Limb (tissue), 2 donors: ENCODE results near the gene TEX261.
A peak's percentile ranks its signal among the peaks of the same experiment; 100 is the strongest.
"Not testable (repeated sequence)": the region's sequence is repeated elsewhere in the genome, so short reads cannot be mapped to it uniquely, and the experiment has no call there.

Experiments used
- DNase-seq, 2 donors: peaks; one replicate each; pipeline ENCODE4 v3.0.0-alpha.2; 2016; ENCODE audit errors: extremely low spot score in 2 of 2

TEX261 gene

DNA sequence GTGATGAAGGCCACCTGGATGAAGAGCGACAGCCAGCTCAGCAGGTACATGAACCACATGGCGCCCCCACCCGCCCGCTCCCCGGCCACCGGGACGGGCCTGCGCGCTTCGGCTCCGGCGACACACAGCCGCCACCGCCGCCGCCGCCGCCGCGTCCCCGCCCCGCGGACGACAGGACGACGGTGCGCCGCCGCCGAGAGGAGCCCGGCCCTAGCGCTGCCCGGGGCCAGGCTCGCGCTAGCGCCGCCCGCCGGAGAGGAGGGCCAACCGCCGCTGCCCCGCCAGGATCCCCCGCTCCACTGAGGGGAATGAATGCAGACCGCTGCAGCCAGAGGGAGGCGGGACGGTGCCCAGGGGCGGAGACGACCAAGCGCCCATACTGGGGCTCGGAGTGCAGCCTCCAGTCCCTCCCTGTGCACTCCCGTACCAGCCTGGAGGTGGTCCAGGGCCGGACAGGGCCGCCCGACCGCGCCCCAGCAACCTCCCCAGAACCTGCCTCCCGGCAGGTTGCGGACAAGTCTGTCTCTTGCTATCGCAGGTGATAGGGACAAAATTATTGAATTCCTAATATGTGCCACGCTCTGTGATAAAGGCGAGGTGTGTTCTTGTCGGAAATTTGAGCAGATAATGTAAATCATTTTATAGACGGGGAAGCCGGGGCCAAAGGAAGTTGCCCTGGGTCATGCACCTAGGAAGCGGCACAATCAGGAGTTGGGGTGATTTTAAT lies at the start of gene TEX261:
Gene TEX261, minus strand, starts transcription at position 175 of the 727 bp plus-strand sequence. Its CDS starts 116 bp downstream, at position 59.
- peak; percentile 83 to 93 for DNase-seq

DNA sequence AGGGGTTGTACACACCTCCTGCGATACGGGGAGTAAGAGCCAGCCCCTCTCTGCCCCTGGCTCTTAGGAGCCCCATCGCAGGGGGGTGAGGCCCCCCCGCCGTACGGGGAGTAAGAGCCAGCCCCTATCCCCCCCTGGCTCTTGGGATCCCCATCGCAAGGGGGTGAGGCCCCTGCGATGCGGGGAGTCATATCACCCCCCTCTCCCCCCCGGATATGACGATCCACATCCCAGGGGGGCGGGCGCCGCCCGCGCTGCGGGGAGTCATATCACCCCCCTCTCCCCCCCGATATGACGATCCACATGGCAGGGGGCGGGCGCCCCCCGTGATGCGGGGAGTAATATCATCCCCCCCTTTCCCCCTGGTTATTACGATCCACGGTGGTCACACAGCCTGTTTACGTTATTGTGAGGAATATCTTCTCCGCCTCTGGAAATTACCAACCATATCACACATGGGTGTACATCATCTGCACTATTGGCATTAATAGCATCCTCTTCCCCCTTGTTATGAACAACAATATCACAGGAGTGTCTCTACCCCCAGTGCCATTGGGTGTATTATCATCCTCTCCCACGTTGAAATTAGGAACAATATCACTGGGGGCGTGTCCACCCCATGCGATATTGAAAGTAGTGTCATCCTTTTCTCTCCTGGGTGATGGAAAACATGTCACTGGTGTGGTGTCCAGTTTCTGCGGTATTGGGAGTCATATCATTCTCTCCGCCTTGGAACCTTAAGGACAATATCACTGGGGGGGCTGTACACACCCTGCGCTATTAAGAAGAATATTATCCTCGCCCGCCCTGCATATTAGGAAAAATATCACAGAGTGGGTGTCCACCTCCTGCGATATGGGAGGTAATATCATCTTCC lies 49.1 kb upstream of the TEX261 start:
- DNase-seq: no peak

DNA sequence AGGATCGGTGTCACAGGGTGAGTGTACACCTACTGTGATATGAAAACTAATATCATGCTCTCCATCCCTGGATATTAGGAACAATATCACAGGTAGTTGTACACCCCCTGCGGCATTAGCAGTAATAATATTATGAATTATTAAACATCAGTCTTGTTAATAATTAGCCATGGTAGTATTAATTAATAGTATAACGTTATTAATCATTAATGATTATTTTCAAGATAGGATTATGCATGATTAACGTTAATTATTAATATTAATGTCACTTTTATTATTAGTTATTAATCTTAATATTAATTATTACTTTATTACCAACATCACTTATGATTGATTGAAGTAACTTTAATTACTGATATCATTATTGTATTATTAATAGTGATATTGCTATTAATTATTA lies 47.6 kb upstream of the TEX261 start:
- DNase-seq: no peak

DNA sequence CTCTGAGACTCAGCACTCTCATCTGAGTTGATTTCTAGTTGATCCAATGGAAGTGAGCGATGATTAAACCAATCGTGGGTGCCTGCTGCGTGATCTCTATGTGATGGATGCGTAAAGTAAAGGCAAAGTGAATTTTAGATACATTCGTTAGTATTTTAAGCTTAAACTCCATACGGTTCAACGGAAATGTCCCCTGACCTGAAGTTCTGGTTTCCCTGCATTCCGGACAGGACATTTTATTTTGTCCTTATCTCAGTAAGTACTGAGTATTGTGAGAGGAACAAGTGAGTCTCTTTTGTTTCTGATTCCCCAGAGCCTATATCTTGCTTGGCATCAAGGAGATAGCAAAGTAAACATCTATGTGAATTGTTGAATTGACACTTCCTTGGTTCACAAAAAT lies 41.6 kb upstream of the TEX261 start:
- not testable (repeated sequence) for DNase-seq

DNA sequence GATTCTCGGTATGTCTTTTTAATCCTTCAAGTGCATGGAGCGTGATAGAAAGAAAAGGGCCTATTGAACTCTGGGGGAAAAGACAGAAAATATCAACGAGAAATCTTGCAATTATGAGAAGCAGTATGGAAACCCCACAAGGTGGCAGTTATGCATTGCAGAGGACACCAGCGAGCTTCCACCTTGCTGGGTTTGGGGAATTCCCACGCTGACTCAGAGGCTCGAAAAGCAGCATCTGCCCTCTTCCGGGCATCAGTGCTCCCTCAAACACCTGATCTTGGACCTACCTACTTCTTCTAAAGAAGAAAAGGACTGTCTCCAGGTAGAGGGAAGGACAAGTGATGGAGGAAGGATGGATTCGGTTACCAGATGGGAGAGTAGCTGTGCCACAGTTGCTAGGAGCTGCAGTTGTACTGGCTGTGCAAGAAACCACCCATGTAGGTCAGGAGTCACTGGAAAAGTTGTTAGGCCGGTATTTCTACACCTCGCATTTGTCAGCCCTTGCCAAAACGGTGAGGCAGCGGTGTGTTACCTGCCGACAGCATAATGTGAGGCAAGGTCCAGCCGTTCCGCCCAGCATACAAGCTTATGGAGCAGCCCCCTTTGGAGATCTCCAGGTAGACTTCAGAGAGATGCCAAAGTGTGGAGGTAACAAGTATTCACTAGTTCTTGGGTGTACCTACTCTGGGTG lies 29.0 kb upstream of the TEX261 start:
- DNase-seq: not testable (repeated sequence)

DNA sequence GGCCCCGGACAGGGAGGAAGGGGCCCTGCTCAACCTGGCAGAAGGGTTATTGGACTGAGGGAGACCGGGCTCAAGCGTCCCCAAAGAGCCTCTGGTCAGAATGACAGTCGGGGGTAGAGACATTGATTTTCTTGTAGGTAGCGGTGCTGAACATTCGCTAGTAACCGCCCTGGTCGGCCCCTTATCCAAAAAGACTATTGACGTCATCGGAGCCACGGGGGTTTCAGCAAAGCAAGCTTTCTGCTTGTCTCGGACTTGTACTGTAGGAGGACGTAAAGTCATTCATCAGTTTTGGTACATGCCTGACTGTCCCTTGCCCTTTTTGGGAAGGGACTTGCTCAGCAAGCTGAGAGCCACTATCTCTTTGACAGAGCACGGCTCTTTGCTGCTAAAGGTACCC lies 26.7 kb upstream of the TEX261 start:
- not testable (repeated sequence) for DNase-seq

DNA sequence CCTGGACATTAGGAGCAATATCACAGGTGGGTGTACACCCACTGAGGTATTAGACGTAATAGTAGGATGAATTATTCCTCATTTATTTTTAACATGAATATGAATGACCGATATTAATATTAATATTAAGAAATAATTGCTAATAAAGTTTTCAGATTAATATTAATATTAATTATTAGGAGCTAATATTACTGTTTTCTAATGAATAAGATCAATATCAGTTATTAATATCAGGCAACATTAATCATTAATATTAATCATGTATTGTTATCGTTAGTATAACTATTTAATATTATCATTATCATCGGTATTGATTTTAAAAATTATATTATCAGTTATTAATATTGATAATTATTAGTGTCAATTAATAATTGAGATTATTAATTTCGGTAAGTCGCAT lies 25.3 kb upstream of the TEX261 start:
- not testable (repeated sequence) for DNase-seq

DNA sequence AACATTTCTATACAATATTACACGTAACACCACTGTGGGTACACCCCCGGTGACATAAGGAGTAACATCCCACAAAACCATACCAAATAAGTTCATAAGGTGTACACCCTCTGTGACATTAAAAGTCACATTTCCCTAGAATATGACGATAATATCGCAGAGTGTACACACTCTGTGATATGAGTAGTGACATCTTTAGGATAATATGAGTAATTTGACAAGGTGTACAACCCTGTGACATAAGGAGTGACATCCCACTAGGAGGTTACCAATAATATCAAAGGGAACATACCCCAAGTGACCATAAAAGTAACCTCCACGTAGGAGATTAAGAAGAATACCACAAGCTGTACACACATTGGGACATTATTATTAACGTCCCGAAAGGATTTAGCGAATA lies 24.0 kb upstream of the TEX261 start:
- no peak for DNase-seq

DNA sequence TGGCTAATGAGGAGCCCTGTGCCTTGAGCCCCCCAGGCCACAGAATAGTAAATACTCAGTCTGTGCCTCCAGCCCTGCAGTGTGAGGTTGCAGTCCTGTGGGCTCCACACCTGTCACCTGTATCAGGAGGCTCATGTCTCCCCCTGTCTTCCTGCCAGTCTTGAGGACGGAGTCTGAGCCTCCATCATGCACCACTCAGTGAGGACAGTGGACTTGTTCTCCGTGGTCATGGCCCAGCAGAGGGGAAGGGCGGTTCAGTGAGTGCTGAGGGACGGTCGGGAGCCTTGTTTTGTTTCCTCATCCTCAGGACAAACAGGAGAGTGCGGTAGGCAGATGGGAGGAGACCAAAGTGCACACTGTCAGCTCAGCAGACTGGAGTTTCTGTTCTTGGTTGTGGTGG lies 17.1 kb upstream of the TEX261 start:
- not testable (repeated sequence) for DNase-seq

DNA sequence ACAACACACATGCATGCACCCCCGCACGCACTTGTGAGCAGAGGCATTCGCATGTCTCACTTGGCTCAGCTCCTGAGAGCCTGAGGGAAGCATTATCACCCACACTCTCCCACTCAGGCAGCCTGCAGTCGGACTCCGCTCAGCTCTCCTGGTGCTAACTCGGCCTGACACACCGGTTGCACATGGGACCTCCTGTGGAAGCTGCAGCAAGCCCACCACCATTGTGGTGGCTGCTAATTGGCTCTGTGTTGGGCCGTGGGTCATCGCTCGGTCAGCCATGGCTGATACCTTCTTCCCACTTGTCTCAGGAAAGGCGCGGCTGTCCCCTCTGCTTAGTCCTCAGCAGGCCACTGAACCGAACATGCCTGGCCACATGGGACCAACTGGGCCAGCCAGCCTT lies 13.7 kb upstream of the TEX261 start:
- no peak for DNase-seq

DNA sequence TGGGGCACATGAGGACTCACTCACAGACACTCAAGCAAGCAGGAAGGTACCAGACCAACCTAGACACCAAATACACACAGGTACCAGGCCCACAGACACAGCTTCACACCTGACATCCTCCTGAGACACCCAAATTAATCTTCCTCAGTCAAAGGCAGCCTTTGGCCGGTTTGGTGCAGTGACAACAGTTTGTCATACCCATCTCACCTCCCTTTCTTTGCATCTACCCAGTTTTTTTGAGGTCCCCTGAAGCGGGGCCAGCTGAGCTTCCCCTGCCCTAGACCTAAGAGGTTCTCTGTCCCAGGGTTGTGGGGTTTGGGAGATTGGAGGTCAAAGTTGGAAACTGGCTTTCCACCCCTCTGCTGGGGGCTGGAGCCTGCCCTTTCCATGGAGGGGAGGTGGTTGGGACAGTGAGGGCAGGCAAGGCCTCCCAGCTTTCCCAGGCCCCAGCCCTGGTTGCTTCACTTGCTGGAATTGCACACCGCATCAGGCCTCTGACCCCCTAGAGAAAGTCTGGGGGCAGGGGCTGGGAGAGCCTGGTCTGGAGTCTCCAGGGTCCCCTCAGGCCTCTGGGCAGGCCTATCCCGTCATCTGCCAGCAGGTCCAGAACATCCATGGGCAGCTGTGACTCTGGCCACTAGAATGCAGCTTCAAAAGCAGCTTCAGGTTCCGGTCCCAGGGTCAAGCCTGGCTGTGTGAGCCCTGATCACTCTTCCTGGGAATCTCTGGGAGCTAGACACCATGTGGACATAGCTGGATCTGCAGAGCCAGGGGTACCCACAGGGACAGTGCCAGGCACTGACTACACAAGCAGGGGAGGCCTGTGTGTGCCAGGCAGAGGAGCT lies 12.5 kb upstream of the TEX261 start:
- DNase-seq: no peak

DNA sequence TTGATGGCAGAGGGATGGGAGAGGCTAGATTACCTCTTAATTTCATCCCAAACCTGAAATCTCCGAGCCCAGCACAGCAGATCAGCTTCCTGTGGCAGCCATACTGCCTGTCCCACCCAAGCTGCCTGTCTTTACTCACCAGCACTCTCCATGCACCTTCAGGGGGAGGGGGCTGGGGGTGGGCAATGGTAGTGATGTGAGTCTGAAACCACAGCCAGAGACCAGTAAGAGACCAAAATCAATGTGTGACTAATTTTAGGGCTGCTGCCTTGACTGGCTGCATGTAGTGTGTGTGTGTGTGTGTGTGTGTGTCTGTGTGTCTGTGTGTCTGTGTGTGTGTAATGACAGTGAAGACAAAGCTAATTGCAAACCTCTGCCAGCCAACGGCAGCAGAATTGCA lies 11.7 kb upstream of the TEX261 start:
- no peak for DNase-seq

DNA sequence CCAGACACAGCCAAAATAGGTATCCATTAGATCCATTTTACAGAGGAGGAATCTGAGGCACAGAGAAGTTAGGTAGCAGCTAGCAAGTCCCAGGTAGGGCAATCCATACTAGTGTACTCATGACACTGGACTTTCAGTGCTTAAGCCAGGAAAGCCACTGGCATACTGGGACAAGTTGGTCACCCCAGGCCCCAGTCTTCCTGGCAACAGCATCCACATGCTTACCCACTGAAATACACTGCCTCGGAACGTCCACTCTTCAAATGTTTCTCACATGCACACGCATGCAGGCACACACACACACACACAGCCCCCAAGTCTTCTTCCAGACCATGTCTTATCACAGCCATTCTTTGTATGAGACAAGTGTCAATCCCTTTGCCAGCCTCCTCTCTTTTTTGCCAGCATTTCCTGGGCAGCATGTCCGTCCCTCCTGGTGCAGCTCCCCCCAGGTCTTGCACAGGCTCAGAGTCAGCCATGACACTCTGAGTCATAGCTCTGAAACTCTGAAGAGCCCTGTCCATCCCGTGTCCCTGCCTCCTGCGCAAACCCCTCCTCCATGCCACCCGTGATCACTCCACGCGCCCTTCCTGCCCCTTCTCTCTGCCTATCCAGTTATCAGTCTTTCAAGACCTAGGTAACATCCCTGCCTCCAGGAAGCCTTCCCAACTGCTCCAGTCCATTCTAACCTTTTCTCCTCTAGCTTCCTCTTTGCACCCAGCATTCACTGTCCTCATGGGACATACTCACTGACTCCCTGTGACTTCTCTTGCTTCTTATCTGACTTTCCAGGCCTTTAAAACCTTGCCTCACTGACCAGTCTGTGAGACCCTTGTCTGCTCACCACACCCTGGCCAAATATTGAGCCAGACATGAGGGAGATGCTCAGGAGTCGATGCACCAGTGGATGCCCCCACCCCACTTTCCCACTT lies 10.9 kb upstream of the TEX261 start:
- no peak for DNase-seq

DNA sequence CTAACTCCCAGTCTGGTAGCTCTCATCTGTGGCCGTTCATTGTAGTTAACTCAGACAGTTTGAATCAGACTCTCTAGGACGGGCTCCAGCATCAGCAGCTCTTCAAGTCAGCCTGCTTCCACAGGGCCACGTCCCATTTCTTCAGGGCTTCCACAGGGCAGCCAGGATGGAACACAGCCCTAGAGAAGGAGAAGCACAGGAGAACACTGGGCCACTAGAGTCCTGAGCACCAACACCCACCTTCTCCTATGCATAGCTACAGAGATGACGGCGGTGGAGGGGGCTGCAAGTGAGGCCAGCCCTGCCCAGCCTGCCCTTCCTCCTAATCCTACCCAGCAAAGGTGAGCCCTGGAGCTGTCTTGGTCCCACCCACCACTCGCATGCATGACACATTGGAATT lies 10.2 kb upstream of the TEX261 start:
- no peak for DNase-seq

DNA sequence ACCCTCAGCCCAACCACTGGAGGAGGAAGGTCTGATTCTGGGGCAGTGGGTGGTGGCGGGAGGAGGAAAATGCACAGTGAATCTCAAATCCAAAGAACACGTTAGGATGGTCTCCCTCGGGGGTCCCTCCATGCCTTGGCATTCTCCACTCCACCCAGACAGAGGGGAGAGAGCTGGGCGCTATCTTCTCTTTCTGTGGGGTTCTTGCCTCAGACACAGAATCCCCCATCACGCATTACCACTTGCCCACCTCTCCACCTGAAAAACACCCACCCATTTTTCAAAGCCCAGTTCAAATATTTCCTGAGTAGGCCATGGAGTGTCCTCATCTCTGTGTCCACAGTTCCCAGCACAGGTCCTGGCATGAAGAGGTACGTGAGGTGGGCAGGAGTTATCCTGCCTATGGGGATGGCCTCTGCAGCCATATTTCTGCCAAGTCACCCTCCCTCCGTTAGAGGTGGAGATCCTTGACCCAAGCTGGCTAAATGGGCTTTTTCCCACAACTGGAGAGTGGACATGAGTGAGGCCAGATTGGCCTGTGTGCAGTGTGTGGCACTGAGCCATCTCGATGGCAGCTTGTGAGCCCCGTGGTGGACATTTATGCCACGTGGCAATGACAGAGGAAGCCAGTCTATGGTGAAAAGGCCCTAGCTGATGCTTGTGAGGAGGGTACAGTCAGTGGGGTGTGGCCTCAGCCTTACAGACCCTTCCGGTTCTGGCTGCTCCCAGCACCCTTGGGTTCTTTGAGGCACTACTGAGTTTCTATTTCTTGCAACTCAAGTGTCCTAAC lies 9.5 kb upstream of the TEX261 start:
- no peak for DNase-seq

DNA sequence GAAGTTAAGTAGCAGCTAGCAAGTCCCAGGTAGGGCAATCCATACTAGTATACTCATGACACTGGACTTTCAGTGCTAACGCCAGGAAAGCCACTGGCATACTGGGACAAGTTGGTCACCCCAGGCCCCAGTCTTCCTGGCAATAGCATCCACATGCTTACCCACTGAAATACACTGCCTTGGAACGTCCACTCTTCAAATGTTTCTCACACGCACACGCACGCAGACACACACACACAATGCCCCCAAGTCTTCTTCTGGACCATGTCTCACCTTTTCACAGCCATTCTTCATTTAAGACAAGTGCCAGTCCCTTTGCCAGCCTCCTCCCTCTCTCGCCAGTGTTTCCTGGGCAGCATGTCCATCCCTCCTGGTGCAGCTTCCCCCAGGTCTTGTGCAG lies 8.7 kb upstream of the TEX261 start:
- no peak for DNase-seq

DNA sequence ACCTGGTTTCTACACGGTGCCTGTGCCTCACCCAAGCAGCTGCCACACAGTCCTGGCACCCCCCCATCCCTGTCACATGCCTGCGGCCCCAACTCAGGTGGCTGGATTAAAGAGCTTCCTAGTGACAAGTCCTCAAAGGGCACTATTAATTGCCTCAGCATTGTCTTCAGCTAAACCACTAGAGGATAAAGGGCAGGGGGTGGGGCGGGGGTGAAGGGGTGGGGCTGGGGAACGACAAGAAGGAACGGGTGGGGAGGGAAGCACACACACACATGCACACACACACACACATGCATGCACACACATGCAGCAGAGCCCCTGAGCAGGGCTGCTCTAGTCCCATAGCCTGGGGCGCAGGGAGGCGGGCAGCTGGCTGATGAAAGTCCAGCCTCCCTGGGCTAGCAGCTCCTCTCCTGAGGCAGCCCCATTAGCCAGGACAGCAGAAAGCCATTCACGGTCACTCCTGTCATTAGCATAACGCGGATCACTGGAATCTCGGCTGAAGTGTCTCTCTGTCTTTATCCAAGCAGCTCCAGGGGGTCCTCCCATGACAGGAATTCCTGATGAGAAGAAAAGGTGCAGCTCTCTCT lies 7.4 kb upstream of the TEX261 start:
- no peak for DNase-seq

DNA sequence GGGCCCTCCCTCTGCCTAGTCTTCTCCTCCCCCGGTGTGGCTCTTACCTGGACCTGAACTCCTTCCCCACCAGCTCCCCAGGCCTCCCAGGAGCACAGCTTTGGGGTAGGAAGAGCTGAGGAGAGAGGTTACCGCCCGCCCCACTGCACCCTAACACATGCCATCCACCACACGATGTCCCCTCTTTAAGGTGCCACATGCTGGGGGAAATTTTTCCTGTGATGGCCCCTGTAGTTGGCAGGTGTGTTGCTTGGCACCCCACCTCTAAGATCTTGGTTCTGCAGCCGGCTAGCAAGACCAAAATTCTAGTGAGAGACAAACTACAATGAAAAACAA lies 6.9 kb upstream of the TEX261 start:
- no peak for DNase-seq
